B cell (primary cell): Measurements from ENCODE around the gene MRGPRG.

Source experiments
- CTCF ChIP-seq: fragments of 200-600 bp; IDR thresholded peaks from one replicate; pipeline ENCODE4 v1.8.0; 2022; ENCODE audit warnings: antibody characterized with exemption, mild to moderate bottlenecking
- EZH2 ChIP-seq: IDR thresholded peaks from 2 replicates; pipeline ENCODE4 v1.6.1; 2012; ENCODE audit warnings: borderline replicate concordance, low read depth, mild to moderate bottlenecking, moderate library complexity, low read length; ENCODE audit not compliant: insufficient read depth, poor library complexity, severe bottlenecking

- TF ChIP-seq CTCF (no peak), EZH2 (no peak)
Measured at GRCh38 chr11:3190600-3190999, 28.0 kb downstream of the MRGPRG start.
